ENCODE results near the gene NOS3. TPM values are rescaled to one million over a fixed set of nuclear protein-coding genes. Genes with fewer than 3 reads are reported as not detected.

Gene NOS3
- total and polyA plus RNA-seq, 9 of the 15 experiments (the other 6 are each of a cell fraction or from before 2014, with no cell fraction given), result 1.1 to 121 (median 23.6) TPM

- TF ChIP-seq KAT8 (IDR thresholded peaks at IDR 0.05; ENCODE audit: low read depth) (no peak), SMAD2 (IDR thresholded peaks at IDR 0.05; ENCODE audit: low read depth, low read length) (no peak), SOX6 (IDR thresholded peaks at IDR 0.05) (no peak), MYNN (IDR thresholded peaks at IDR 0.05) (0 out of 2 replicates have a peak, but pooled peaks have one; percentile 53), MYNN (CRISPR knock-in tag; IDR thresholded peaks at IDR 0.05) (no peak), POLR2AphosphoS2 (IDR thresholded peaks at IDR 0.05; ENCODE audit: low read length) (peak; percentile 87), SP1 (CRISPR knock-in tag; IDR thresholded peaks at IDR 0.05) (0 out of 2 replicates have a peak, but pooled peaks have one; percentile 34), ZNF408 (CRISPR knock-in tag; IDR thresholded peaks at IDR 0.05; ENCODE audit: low read depth) (no peak), SRF (CRISPR knock-in tag; IDR thresholded peaks at IDR 0.05) (no peak), MEF2D (tag; conservative IDR thresholded peaks at IDR 0.05; ENCODE audit: low read depth) (no peak), ZNF644 (tag; IDR thresholded peaks at IDR 0.05; ENCODE audit: low read depth) (no peak), ESRRA (IDR thresholded peaks at IDR 0.05; ENCODE audit: borderline replicate concordance, low read depth) (no peak), BRCA1 (IDR thresholded peaks at IDR 0.05) (no peak), BRCA1 (CRISPR knock-in tag; IDR thresholded peaks at IDR 0.05) (no peak), HMGN3 (IDR thresholded peaks at IDR 0.05; ENCODE audit: borderline replicate concordance, extremely low read depth, insufficient read length, low read depth, low read length) (peak; percentile 16), SUPT5H (IDR thresholded peaks at IDR 0.05) (peak; percentile 38; the same call in 1 of the 2 replicates), HDAC2 (IDR thresholded peaks at IDR 0.05) (no peak), ZNF24 (IDR thresholded peaks at IDR 0.05) (no peak), RBM25 (IDR thresholded peaks at IDR 0.05; ENCODE audit: low read depth, low read length, severe bottlenecking) (no peak), RBM14 (IDR thresholded peaks at IDR 0.05; ENCODE audit: borderline replicate concordance, insufficient read depth, low read depth, low read length) (no peak), POLR2B (IDR thresholded peaks at IDR 0.05; ENCODE audit: low read depth, partially characterized antibody) (peak; percentile 62), FOXK2 (conservative IDR thresholded peaks at IDR 0.05 in 1 of 2, IDR thresholded peaks at IDR 0.05 in 1 of 2; ENCODE audit: low read depth in 2 of 2) (no peak), RBFOX2 (IDR thresholded peaks at IDR 0.05; ENCODE audit: low read depth, low read length) (peak; percentile 65), DNMT1 (IDR thresholded peaks at IDR 0.05) (no peak)
- TF ChIP-seq, protein P1, sequence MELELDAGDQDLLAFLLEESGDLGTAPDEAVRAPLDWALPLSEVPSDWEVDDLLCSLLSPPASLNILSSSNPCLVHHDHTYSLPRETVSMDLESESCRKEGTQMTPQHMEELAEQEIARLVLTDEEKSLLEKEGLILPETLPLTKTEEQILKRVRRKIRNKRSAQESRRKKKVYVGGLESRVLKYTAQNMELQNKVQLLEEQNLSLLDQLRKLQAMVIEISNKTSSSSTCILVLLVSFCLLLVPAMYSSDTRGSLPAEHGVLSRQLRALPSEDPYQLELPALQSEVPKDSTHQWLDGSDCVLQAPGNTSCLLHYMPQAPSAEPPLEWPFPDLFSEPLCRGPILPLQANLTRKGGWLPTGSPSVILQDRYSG (tag; conservative IDR thresholded peaks at IDR 0.05; ENCODE audit: low read depth), result no peak
- TF ChIP-seq, protein P2, sequence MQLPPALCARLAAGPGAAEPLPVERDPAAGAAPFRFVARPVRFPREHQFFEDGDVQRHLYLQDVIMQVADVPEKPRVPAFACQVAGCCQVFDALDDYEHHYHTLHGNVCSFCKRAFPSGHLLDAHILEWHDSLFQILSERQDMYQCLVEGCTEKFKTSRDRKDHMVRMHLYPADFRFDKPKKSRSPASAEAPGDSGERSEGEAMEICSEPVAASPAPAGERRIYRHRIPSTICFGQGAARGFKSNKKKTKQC (CRISPR knock-in tag; IDR thresholded peaks at IDR 0.05), result no peak
- TF ChIP-seq, protein P3, sequence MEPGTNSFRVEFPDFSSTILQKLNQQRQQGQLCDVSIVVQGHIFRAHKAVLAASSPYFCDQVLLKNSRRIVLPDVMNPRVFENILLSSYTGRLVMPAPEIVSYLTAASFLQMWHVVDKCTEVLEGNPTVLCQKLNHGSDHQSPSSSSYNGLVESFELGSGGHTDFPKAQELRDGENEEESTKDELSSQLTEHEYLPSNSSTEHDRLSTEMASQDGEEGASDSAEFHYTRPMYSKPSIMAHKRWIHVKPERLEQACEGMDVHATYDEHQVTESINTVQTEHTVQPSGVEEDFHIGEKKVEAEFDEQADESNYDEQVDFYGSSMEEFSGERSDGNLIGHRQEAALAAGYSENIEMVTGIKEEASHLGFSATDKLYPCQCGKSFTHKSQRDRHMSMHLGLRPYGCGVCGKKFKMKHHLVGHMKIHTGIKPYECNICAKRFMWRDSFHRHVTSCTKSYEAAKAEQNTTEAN (CRISPR knock-in tag; IDR thresholded peaks at IDR 0.05), result no peak
Measured at GRCh38 chr7:150948791-150949251, 42.0 kb upstream of the NOS3 start (continued).

Measured in K562 (cell line).